AG20443 (cell line): ENCODE data around the gene STK17A.

ENCODE experiments used
- DNase-seq: peaks from one replicate; pipeline ENCODE4 v3.0.0; 2012; ENCODE audit warnings: low spot score, mixed read lengths

Gene STK17A

GRCh38 chr7:43582503-43583423 lies at the start of gene STK17A:
Gene STK17A, plus strand, starts transcription at chr7:43583108. Its CDS starts 136 bp downstream, at chr7:43583244.
- peak; percentile 97 for DNase-seq

DNA sequence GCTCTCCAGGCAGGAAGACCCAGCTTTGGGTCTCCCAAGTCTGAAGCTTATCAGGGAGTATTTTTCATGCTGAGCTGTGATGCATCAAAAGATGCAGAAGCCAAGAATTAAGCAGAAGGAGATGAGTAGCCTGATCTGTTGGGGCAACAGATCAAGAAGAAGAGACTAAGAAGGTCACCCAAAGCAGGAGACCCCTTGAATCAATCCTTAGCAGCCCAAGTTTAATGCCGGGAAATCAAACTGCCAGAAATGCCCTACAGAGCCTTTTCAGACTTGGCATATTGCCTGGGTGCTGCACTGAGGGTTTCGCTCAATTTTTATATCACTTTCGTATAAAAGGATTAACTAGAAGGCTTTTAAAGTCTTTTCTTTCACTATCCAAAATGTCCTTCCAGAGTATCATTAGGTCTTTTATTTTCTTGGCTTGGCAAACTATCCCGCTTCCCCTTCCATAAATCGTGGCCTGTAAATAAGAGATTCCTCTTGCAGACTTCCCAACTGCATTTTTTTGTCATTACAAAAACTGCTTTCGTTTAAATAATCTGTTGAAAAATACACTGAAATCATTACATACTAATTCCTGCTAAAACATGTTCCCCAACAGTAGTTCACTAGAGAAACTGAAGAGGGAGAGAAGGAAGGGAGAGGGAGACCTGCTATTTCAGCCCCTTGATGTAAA lies 49.0 kb upstream of the STK17A start:
- peak; percentile 27 for DNase-seq

- no peak for DNase-seq
These were observed 47.9 kb upstream of the STK17A start for GRCh38 chr7:43535031-43535451.

DNA sequence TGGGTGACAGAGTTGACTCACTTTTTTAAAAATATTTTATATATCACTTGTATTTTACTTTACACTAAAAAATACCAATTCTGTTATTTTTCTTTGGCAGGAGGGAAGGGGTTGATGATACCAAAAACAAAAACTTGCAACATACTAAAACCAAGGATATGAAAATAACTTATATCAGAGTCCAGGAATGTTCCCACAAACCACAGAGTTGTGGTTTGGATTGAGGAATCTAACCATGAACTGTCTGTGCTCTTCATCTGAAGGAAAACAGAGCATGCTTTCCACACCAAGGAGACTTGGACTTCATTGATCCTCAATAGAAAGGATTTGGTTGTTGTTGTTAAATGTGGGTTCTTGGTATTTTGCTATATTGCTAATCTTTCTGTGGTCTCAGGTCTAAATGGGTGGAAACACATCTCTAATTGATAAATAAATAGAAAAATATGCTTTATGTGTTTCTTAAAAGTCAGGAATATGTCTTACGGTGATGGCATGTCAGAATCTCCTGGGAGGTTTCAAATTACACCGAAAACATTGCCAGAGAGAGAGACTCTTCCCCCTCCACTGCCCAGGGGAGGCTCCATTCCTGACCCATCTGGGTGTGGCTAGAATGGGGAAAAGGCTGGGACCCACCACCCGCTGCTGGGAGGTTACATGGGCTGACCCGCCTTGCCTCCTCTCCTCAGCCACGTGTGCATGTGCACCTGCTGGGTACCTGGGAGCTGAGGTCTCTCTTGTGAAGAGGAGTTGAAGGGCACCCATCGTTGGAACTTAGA lies 46.9 kb upstream of the STK17A start:
- peak; percentile 81 for DNase-seq

- no peak for DNase-seq
These were observed 46.1 kb upstream of the STK17A start for GRCh38 chr7:43536773-43537172.

- peak; percentile 45 for DNase-seq
These were observed 45.0 kb upstream of the STK17A start for GRCh38 chr7:43537765-43538403.

GRCh38 chr7:43538404-43538771 lies 44.5 kb upstream of the STK17A start:
- DNase-seq: no peak

GRCh38 chr7:43540471-43540870 lies 42.4 kb upstream of the STK17A start:
- no peak for DNase-seq

- DNase-seq: no peak
These were observed 40.2 kb upstream of the STK17A start for GRCh38 chr7:43542716-43543115.

DNA sequence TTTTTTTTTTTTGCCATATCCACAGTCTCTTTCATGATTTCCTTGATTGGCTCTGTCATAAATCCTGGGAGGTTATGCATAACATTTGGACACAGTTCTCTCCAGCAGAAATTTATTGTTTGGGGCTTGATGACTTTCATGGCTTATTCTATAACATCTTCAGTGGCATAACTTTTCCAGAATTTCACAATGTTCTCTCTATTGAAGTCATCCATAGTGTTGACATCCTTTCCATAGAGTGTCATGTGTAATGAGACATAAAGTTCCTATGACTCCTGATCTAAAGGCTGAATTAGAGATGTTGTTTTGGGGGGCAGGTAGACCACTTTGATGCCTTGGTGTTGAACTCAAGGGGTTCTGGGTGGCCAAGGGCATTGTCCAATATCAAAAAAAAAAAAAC lies 36.7 kb upstream of the STK17A start:
- no peak for DNase-seq

- DNase-seq: no peak
These were observed 32.5 kb upstream of the STK17A start for GRCh38 chr7:43550427-43550826.

DNA sequence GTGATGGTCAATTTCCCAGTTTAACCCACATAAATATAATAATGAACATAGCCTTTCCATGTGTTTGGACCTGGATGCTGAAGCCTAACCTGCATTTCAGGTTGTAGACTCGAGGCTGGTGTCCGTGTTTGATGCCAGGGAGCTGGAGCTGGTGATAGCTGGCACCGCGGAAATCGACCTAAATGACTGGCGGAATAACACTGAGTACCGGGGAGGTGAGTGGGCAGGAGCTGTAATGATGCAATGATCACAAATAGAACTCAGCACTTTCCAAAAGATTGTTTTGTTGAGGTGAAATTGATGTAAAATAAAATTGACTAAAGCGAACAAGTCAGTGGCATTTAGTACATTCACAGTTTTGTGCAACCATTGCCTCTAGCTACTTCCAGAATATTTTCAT lies 30.8 kb upstream of the STK17A start:
- DNase-seq: no peak

GRCh38 chr7:43553999-43554398 lies 28.9 kb upstream of the STK17A start:
- peak; percentile 52 for DNase-seq

GRCh38 chr7:43554423-43554822 lies 28.5 kb upstream of the STK17A start:
- no peak for DNase-seq

- no peak for DNase-seq
These were observed 24.9 kb upstream of the STK17A start for GRCh38 chr7:43557831-43558495.

DNA sequence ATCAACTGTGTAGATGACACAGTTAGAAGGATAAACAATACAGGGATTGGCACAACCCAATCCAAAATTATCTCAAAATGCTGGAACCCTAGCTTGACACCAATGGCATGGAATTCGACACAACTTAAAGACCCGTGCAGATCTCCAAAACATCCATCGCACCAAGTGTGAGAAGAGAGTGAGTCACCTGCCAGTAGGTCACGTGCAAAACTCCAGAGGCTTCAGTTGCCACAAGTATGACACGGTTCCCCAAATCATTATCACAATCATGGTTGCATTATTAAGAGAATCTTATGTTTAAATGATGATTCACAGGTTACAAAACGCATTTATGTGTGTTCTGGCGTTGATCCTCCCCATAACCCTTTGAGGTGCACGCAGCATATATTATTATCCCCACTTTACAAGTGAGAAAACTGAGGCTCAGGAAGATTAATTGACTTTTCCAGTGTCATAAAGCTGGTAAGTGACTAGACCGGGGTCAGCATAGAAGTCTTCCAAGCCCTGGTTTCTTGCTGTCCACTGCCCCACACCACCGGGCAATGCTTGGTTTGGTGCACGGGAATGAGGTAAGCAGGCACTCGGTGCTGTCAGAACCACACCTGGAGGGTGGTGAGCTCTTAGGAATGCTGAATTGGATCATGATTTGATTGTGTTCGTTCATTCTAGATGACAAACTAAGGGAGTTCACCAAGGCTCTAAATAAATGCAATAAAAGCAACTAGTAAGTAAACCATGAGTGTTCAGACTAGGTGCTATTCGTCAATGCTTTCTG lies 23.6 kb upstream of the STK17A start:
- DNase-seq: no peak

- no peak for DNase-seq
These were observed 23.0 kb upstream of the STK17A start for GRCh38 chr7:43559946-43560335.

DNA sequence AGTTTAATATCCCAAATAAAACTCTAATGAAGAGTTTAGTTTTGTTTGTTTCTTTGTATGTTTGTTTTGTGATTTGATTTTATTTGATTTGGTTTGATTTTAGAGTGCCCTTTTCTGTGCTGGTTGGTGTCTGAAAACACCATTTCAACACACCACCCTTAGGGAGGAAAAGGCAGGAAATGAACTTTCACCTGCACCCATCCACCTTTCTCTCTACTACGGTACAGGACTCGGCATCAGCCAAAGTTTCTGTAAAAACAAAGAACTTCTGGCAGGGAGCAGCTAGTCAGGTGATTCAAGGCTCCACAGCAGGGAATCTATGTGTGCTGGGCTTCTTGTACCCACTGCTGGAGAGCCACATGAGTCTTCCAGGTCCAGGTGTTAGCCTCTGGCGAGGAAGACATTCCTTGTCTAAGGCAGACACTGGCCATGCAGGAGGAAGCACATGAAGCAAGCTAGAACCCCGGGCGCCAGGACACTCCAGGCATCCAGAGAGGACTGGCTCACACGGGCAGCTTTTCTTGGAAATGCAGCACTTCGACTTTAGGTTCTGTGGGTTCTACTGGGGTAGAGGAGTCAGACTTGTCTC lies 22.1 kb upstream of the STK17A start:
- no peak for DNase-seq

- DNase-seq: no peak
These were observed 20.5 kb upstream of the STK17A start for GRCh38 chr7:43562383-43562782.

- peak; percentile 31 for DNase-seq
These were observed 17.1 kb upstream of the STK17A start for GRCh38 chr7:43565786-43566185.
